Measurements from ENCODE around the gene PCDHGA10.
"Not testable (repeated sequence)": the region's sequence is repeated elsewhere in the genome, so short reads cannot be mapped to it uniquely, and the experiment has no call there.

- not testable (repeated sequence) for TF ChIP-seq CTCF (conservative IDR thresholded peaks at IDR 0.05; ENCODE audit: low read depth, low read length); EZH2 (IDR thresholded peaks at IDR 0.05; ENCODE audit: borderline replicate concordance, low read depth, low read length, poor library complexity, severe bottlenecking)
Observed at GRCh38 chr5:141432308-141432707, 19.5 kb downstream of the PCDHGA10 start.
